GM19238 (cell line): ENCODE measurements around the gene TRMU.
"Not testable (repeated sequence)": the region's sequence is repeated elsewhere in the genome, so short reads cannot be mapped to it uniquely, and the experiment has no call there.

ENCODE experiments used
- DNase-seq: peaks from one replicate; pipeline ENCODE4 v3.0.0; 2011; ENCODE audit warnings: low spot score; ENCODE audit not compliant: insufficient read length

TRMU gene

GRCh38 chr22:46299101-46299500 lies 36.4 kb upstream of the TRMU start:
- DNase-seq, result no peak

GRCh38 chr22:46300491-46300890 lies 35.0 kb upstream of the TRMU start:
- no peak for DNase-seq

GRCh38 chr22:46303347-46303965 lies 32.1 kb upstream of the TRMU start:
- DNase-seq, result no peak

- DNase-seq, result no peak
These were observed 27.1 kb upstream of the TRMU start for GRCh38 chr22:46308283-46308988.

GRCh38 chr22:46309526-46310085 lies 25.9 kb upstream of the TRMU start:
- no peak for DNase-seq

- DNase-seq, result no peak
These were observed 23.5 kb upstream of the TRMU start for GRCh38 chr22:46312056-46312455.

GRCh38 chr22:46312848-46313247 lies 22.7 kb upstream of the TRMU start:
- not testable (repeated sequence) for DNase-seq

- no peak for DNase-seq
These were observed 19.5 kb upstream of the TRMU start for GRCh38 chr22:46315976-46316375.

GRCh38 chr22:46317646-46318045 lies 17.9 kb upstream of the TRMU start:
- no peak for DNase-seq

- DNase-seq, result no peak
These were observed 16.9 kb upstream of the TRMU start for GRCh38 chr22:46318576-46318975.

GRCh38 chr22:46319319-46319718 lies 16.2 kb upstream of the TRMU start:
- DNase-seq, result no peak

GRCh38 chr22:46320166-46320710 lies 15.3 kb upstream of the TRMU start:
- no peak for DNase-seq

GRCh38 chr22:46320716-46321386 lies 14.7 kb upstream of the TRMU start:
- no peak for DNase-seq

- DNase-seq, result no peak
These were observed 12.8 kb upstream of the TRMU start for GRCh38 chr22:46322711-46323110.

GRCh38 chr22:46323162-46323561 lies 12.4 kb upstream of the TRMU start:
- DNase-seq, result no peak

GRCh38 chr22:46326066-46326680 lies 9.3 kb upstream of the TRMU start:
- no peak for DNase-seq

- no peak for DNase-seq
These were observed 7.6 kb upstream of the TRMU start for GRCh38 chr22:46327691-46328465.

GRCh38 chr22:46328797-46329196 lies 6.7 kb upstream of the TRMU start:
- no peak for DNase-seq

- no peak for DNase-seq
These were observed 5.9 kb upstream of the TRMU start for GRCh38 chr22:46329616-46330015.

GRCh38 chr22:46330426-46330825 lies 5.1 kb upstream of the TRMU start:
- no peak for DNase-seq

- DNase-seq, result no peak
These were observed 4.0 kb upstream of the TRMU start for GRCh38 chr22:46331496-46331895.
